Right atrium auricular region (tissue), 2 donors: ENCODE data around the gene EIF3B. TPM values are rescaled to one million over a fixed set of nuclear protein-coding genes. Genes with fewer than 3 reads are reported as not detected.
"Not testable (repeated sequence)": the region's sequence is repeated elsewhere in the genome, so short reads cannot be mapped to it uniquely, and the experiment has no call there.

Source experiments
- DNase-seq: peaks from one replicate; pipeline ENCODE4 v3.0.0-alpha.2; 2019; ENCODE audit warnings: low spot score
- H3K27ac ChIP-seq, 2 donors: fragments of 200-600 bp; sonication (generic); 1 replicate in 1 of 2; 2 replicates in 1 of 2; pipeline ENCODE4 v1.5.1; 2016 to 2019
- H3K27me3 ChIP-seq, 2 donors: fragments of 200-600 bp; sonication (generic); one replicate each; pipeline versions ENCODE4 v1.5.1 to v1.6.0; 2017 to 2019
- H3K36me3 ChIP-seq: fragments of 200-600 bp; sonication (generic); one replicate; pipeline ENCODE4 v1.5.1; 2016
- H3K4me1 ChIP-seq, 2 donors: fragments of 200-600 bp; sonication (generic); one replicate each; pipeline versions ENCODE4 v1.5.1 to v1.6.0; 2017 to 2019
- H3K4me3 ChIP-seq, 2 donors: fragments of 200-600 bp; sonication (generic); 1 replicate in 1 of 2; 2 replicates in 1 of 2; pipeline ENCODE4 v1.5.1; 2017 to 2019; ENCODE audit warnings: mild to moderate bottlenecking in 1 of 2, moderate library complexity in 1 of 2
- H3K9me3 ChIP-seq, 2 donors: fragments of 200-600 bp; sonication (generic); one replicate each; pipeline ENCODE4 v1.5.1; 2019
- total RNA-seq, 2 donors: library from RNA; depleted of rRNA; stranded (reverse); fragments of >200 nt; gene quantifications; one replicate each; pipeline ENCODE4 v1.1.0, GENCODE V29; 2016
- TF ChIP-seq, protein P1 (sequence below), 2 donors: fragments of 200-600 bp; sonication (generic); IDR thresholded peaks; one replicate each; pipeline ENCODE4 v1.5.1; 2019; ENCODE audit warnings: antibody characterized with exemption in 2 of 2

Gene EIF3B
- total RNA-seq, 2 donors from 2014 or later: 51.4 to 66.9 TPM

DNA sequence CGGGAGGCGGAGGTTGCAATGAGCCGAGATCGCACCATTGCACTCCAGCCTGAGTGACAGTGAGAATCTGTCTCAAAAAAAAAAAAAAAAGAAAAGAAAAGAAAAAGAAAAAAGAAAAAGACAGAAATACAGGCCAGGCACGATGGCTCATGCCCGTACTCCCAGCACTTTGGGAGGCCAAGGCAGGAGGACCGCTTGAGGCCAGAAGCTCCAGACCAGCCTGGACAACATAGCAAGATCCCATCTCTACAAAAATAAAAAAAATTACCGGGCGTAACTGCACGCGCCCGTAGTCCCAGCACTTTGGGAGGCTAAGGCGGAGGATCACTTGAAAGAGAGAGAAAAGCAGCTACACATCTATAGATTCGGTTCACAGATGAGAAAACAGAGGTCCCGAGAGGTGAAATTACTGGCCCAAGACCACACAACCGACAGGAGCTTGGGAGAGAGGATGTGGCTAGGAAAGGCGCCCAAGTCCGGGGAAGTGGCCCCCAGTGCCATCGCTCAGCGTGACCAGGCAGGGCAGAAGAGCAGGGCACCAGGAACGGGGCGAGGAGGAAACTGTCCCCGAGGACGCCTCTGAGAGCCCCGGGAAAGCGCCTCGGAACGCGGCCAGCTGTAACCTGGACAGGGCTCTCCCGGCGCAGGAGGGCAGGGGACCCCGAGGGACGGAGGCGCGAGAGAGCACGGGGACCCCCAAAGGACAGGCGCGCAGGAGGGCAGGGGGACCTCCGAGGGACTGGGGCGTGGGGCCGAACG, 41.0 kb upstream of the EIF3B start:
- TF ChIP-seq, protein P1, sequence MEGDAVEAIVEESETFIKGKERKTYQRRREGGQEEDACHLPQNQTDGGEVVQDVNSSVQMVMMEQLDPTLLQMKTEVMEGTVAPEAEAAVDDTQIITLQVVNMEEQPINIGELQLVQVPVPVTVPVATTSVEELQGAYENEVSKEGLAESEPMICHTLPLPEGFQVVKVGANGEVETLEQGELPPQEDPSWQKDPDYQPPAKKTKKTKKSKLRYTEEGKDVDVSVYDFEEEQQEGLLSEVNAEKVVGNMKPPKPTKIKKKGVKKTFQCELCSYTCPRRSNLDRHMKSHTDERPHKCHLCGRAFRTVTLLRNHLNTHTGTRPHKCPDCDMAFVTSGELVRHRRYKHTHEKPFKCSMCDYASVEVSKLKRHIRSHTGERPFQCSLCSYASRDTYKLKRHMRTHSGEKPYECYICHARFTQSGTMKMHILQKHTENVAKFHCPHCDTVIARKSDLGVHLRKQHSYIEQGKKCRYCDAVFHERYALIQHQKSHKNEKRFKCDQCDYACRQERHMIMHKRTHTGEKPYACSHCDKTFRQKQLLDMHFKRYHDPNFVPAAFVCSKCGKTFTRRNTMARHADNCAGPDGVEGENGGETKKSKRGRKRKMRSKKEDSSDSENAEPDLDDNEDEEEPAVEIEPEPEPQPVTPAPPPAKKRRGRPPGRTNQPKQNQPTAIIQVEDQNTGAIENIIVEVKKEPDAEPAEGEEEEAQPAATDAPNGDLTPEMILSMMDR (IDR thresholded peaks at IDR 0.05): no peak
- Histone ChIP-seq H3K27ac (peak overlapping the region; percentile 64 to 90), H3K4me1 (peaks cover 0 to 29% of the 10 kb centered on the region in 2 donors), H3K36me3 (no peaks in the 10 kb centered on the region), H3K4me3 (peak overlapping the region; percentile 78 to 89), H3K27me3 (no peaks in the 10 kb centered on the region), H3K9me3 (no peaks in the 10 kb centered on the region)
- no peak for DNase-seq

DNA sequence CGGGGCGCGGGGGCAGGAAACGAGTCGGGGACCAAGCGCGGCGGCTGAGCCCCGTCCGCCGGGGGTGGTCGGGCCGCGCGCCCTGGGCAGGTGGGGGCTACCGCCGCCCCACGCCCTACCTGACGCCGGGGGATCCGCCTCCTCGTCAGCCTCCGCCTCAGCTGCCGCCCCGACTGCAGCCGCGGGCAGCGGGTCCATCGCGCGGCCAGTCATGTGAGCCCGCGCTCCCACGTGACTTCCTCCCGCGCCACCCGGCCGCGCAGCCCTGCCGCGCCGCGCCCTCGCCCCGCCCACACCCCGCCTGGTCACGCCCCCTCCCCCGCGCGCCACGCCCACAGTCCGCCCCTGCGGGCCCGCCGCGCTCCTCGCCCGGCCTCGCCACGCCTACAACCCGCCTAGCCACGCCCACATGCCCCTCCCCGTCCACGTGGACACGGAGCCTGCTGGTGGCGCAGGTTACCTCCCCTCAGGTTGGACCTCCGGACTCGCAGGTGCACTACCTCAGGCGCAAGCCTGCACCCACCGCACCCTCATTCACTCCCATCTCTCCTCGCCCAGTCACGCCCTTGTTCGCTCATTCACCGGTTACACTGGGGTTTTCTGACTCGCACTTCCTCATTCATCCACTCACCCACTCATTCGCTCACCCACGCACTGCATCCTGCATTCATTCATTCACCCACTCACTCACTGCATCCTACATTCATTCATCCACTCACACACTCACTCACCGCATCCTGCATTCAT, 40.2 kb upstream of the EIF3B start, which contains the start of gene SNX8:
Gene SNX8, minus strand, starts transcription at position 233 of the 747 bp plus-strand sequence. Its CDS starts 20 bp downstream, at position 213.
- no peaks in the 10 kb centered on the region for H3K36me3 ChIP-seq
- peak; percentile 88 for DNase-seq
- no peaks in the 10 kb centered on the region for H3K9me3 ChIP-seq
- H3K4me3 ChIP-seq: peak within 1 kb of the TSS; percentile 78 to 89
- H3K27ac ChIP-seq: peak within 1 kb of the TSS; percentile 64 to 90
- no peaks in the 10 kb centered on the region for H3K27me3 ChIP-seq
- TF ChIP-seq, protein P1 (IDR thresholded peaks at IDR 0.05): no peak
- peaks cover 0 to 25% of the 10 kb centered on the region in 2 donors for H3K4me1 ChIP-seq

- not testable (repeated sequence) for H3K9me3 ChIP-seq, H3K27me3 ChIP-seq, H3K36me3 ChIP-seq, DNase-seq, H3K27ac ChIP-seq
- Histone ChIP-seq H3K4me3 (peak overlapping the region; percentile 78 to 89), H3K4me1 (peaks cover 0 to 19% of the 10 kb centered on the region in 2 donors)
These were observed 39.6 kb upstream of the EIF3B start for GRCh38 chr7:2314956-2315530.

DNA sequence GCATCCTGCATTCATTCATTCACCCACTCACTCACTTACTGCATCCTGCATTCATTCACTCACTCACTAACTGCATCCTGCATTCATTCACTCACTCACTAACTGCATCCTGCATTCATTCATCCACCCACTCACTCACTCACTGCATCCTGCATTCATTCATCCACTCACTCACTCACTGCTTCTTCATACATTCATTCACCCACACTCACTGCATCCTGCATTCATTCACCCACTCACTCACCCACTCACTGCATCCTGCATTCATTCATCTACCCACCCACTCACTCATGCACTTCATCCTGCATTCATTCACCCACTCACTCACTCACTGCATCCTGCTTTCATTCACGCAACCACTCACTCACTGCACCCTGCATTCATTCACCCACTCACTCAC, 38.8 kb upstream of the EIF3B start:
- TF ChIP-seq, protein P1 (IDR thresholded peaks at IDR 0.05): no peak
- H3K9me3 ChIP-seq: no peaks in the 10 kb centered on the region
- DNase-seq: no peak
- H3K27me3 ChIP-seq: no peaks in the 10 kb centered on the region
- H3K4me1 ChIP-seq: peaks cover 0 to 19% of the 10 kb centered on the region in 2 donors
- no peak overlapping the region for H3K4me3 ChIP-seq
- H3K36me3 ChIP-seq: no peaks in the 10 kb centered on the region
- H3K27ac ChIP-seq: no peak overlapping the region

- no peaks in the 10 kb centered on the region for H3K9me3 ChIP-seq
- peaks cover 0 to 19% of the 10 kb centered on the region in 2 donors for H3K4me1 ChIP-seq
- TF ChIP-seq, protein P1 (IDR thresholded peaks at IDR 0.05): no peak
- H3K4me3 ChIP-seq: no peak overlapping the region
- no peak for DNase-seq
- no peaks in the 10 kb centered on the region for H3K36me3 ChIP-seq
- H3K27me3 ChIP-seq: no peaks in the 10 kb centered on the region
- H3K27ac ChIP-seq: no peak overlapping the region
These were observed 38.0 kb upstream of the EIF3B start for GRCh38 chr7:2316578-2316977.
